GM12865 (cell line): ENCODE measurements around the gene ATP12A.

Experiments used
- DNase-seq: peaks from one replicate; pipeline ENCODE4 v3.0.0; 2010; ENCODE audit warnings: low read depth
- H3K4me3 ChIP-seq: 2 replicates; pipeline ENCODE4 v1.5.1; 2011; ENCODE audit warnings: mild to moderate bottlenecking, low read depth, low read length, control low read depth
- CTCF ChIP-seq: IDR thresholded peaks from 2 replicates; pipeline ENCODE4 v1.5.1; 2011; ENCODE audit warnings: low read length, control low read depth, low read depth, inconsistent platforms; ENCODE audit not compliant: insufficient read depth; ENCODE audit errors: missing control alignments

ATP12A gene

GRCh38 chr13:24713022-24713421 is 32.8 kb downstream of the ATP12A start:
- TF ChIP-seq CTCF: no peak
- no peak overlapping the region for H3K4me3 ChIP-seq
- no peak for DNase-seq

DNA sequence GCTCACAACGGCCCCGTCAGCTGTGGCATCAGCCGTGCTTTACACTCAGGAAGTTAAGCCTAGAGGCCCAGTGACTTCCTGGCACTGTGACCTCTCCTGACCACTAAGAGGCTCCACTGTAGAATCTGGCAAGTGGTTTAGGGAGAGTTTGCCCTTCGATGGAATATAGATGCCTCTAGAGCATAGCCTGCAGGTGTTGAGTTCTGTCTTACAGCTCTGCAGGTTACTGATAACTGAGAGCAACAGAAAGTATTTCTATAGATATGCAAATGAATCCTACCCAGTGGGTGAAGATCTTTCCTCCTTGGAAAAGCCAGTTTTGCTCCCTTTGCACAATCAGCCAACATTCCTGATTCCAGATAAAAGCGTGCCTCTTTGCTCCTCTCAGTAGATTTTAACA is 35.8 kb downstream of the ATP12A start:
- no peak for DNase-seq
- no peak for TF ChIP-seq CTCF
- no peak overlapping the region for H3K4me3 ChIP-seq

- no peak for TF ChIP-seq CTCF
- H3K4me3 ChIP-seq: no peak overlapping the region
- no peak for DNase-seq
These were observed 36.2 kb downstream of the ATP12A start for GRCh38 chr13:24716446-24716845.

- no peak for TF ChIP-seq CTCF
- H3K4me3 ChIP-seq: no peak overlapping the region
- no peak for DNase-seq
These were observed 37.0 kb downstream of the ATP12A start for GRCh38 chr13:24717217-24717616.

GRCh38 chr13:24718192-24718965 is 38.2 kb downstream of the ATP12A start:
- no peak for DNase-seq
- TF ChIP-seq CTCF: no peak

DNA sequence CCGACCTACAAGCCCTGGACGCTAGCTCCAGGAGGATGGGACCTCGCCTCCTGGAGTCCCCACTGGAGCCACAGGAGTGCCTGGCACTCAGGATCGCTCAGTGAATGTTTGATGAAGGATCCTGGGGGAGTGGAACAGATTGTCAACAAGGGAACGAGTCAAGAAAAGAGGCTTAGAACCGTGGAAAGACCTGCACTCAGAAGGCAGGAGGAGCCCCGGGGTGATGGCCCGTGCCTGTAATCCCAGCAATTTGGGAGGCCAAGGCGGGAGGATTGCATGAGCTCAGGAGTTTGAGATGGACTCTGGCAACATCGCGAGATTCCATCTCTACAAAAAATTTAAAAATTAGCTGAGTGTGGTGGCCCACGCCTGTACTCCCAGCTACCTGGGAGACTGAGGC is 38.9 kb downstream of the ATP12A start:
- H3K4me3 ChIP-seq: no peak overlapping the region
- DNase-seq: no peak
- TF ChIP-seq CTCF: no peak

More at GRCh38 chr13:24718192-24718965, 38.2 kb downstream of the ATP12A start:
- H3K4me3 ChIP-seq: no peak overlapping the region

- H3K4me3 ChIP-seq: no peak overlapping the region
- no peak for DNase-seq
- TF ChIP-seq CTCF: no peak
These were observed 43.0 kb downstream of the ATP12A start for GRCh38 chr13:24723206-24723605.
